ENCODE data around the gene TDRD9.
A peak's percentile ranks its signal among the peaks of the same experiment; 100 is the strongest.
"Not testable (repeated sequence)": the region's sequence is repeated elsewhere in the genome, so short reads cannot be mapped to it uniquely, and the experiment has no call there.

The TDRD9 gene

GRCh38 chr14:103980623-103981238 lies 52.5 kb downstream of the TDRD9 start:
- DNase-seq (ENCODE audit: low read depth, low spot score): peak; percentile 22
- in situ Hi-C loops (cut with HindIII; ENCODE audit: low sequenced_read_pairs); H3K4me3 ChIP-seq (ENCODE audit: low read depth, low read length): not testable (repeated sequence)
- TF ChIP-seq CTCF (IDR thresholded peaks at IDR 0.05; ENCODE audit: low read depth, low read length): peak; percentile 25

GRCh38 chr14:103984196-103984595 lies 55.9 kb downstream of the TDRD9 start:
- no peak overlapping the region for H3K4me3 ChIP-seq (ENCODE audit: low read depth, low read length)
- TF ChIP-seq CTCF (IDR thresholded peaks at IDR 0.05; ENCODE audit: low read depth, low read length): no peak
- in situ Hi-C loops (cut with HindIII; ENCODE audit: low sequenced_read_pairs): no loop called here
- no peak for DNase-seq (ENCODE audit: low read depth, low spot score)

GRCh38 chr14:103989034-103989433 lies 60.8 kb downstream of the TDRD9 start:
- DNase-seq (ENCODE audit: low read depth, low spot score): no peak
- no peak for TF ChIP-seq CTCF (IDR thresholded peaks at IDR 0.05; ENCODE audit: low read depth, low read length)
- no peak overlapping the region for H3K4me3 ChIP-seq (ENCODE audit: low read depth, low read length)
- in situ Hi-C loops (cut with HindIII; ENCODE audit: low sequenced_read_pairs): no loop called here

- TF ChIP-seq CTCF (IDR thresholded peaks at IDR 0.05; ENCODE audit: low read depth, low read length): no peak
- in situ Hi-C loops (cut with HindIII; ENCODE audit: low sequenced_read_pairs): no loop called here
- no peak for DNase-seq (ENCODE audit: low read depth, low spot score)
- no peak overlapping the region for H3K4me3 ChIP-seq (ENCODE audit: low read depth, low read length)
Observed at GRCh38 chr14:103989964-103990363, 61.7 kb downstream of the TDRD9 start.

- in situ Hi-C loops (cut with HindIII; ENCODE audit: low sequenced_read_pairs): no loop called here
- no peak overlapping the region for H3K4me3 ChIP-seq (ENCODE audit: low read depth, low read length)
- DNase-seq (ENCODE audit: low read depth, low spot score): no peak
- TF ChIP-seq CTCF (IDR thresholded peaks at IDR 0.05; ENCODE audit: low read depth, low read length): no peak
Observed at GRCh38 chr14:103994535-103995184, 66.4 kb downstream of the TDRD9 start.

GRCh38 chr14:103995876-103996275 lies 67.6 kb downstream of the TDRD9 start:
- in situ Hi-C loops (cut with HindIII; ENCODE audit: low sequenced_read_pairs): no loop called here
- no peak overlapping the region for H3K4me3 ChIP-seq (ENCODE audit: low read depth, low read length)
- TF ChIP-seq CTCF (IDR thresholded peaks at IDR 0.05; ENCODE audit: low read depth, low read length): no peak
- DNase-seq (ENCODE audit: low read depth, low spot score): no peak
